TTC549 (cell line): ENCODE results near the gene DUSP18.
"Not testable (repeated sequence)": the region's sequence is repeated elsewhere in the genome, so short reads cannot be mapped to it uniquely, and the experiment has no call there.

Experiments used
- FAIRE-seq: peaks from 2 replicates; lab custom pipeline; 2012; peaks lifted over from hg19 to GRCh38; lab: Jason Lieb, UNC

Gene DUSP18

DNA sequence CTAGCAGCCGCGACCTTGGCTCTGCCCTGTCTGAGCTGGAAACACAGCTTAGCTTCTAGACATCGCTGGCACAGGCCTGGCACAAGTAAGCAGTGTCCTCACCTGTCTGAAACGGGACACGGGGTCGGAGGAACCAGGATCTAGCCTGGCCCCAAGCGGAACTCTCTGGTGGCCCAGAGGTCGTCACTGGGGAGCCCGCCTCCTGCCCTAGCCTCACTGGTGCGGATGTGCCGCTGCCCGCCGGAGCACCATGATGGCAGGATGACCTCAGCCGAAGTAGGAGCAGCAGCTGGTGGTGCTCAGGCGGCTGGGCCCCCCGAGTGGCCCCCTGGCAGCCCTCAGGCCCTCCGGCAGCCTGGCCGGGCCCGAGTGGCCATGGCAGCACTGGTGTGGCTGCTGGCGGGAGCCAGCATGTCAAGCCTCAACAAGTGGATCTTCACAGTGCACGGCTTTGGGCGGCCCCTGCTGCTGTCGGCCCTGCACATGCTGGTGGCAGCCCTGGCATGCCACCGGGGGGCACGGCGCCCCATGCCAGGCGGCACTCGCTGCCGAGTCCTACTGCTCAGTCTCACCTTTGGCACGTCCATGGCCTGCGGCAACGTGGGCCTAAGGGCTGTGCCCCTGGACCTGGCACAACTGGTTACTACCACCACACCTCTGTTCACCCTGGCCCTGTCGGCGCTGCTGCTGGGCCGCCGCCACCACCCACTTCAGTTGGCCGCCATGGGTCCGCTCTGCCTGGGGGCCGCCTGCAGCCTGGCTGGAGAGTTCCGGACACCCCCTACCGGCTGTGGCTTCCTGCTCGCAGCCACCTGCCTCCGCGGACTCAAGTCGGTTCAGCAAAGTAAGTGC, 31.2 kb downstream of the DUSP18 start:
- FAIRE-seq, result no peak

DNA sequence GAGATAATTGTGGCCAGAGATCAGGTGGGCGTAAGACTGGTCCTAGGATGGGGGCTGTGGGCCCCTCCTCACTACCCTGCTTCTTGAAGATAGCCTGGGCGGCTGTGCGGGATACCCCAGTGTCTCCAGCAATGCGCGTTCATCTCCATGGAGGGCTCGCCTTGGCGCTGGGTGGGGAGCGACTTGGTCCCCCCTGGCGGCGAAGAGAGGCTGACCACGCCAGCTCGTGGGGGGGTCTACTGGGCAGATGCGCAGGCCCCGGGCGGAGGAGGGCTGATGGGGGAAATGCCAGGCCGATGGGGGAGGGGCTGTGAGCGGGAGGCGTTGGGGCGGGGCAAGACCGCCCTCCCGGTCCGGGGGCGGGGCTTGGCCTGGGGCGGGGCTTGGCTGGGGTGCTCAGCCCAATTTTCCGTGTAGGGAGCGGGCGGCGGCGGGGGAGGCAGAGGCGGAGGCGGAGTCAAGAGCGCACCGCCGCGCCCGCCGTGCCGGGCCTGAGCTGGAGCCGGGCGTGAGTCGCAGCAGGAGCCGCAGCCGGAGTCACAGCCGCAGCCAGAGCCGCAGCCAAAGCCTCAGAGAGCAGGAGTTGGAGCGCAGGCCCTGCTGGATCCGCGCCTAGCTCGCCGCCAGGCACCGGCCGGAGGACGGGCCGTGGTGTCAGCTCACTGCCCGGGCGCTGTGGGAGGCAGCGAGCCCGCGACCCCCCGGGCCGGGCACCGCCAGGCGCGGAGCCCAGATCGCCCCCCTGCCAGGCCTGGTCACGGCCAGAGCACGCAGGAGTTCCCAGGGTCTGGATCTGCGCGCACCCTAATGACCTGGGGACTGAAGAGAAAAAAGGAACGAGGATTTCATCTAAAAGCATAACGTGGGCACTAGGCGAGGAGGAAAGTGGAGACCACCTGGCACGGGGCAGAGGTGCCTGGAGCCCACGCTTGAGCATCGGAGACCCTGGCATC, 32.1 kb downstream of the DUSP18 start, which contains the start of gene SLC35E4:
TSS of gene SLC35E4 (plus strand) at position 509 of the 953 bp plus-strand sequence. CDS start 670 bp downstream, outside the sequence.
- FAIRE-seq, result no peak

DNA sequence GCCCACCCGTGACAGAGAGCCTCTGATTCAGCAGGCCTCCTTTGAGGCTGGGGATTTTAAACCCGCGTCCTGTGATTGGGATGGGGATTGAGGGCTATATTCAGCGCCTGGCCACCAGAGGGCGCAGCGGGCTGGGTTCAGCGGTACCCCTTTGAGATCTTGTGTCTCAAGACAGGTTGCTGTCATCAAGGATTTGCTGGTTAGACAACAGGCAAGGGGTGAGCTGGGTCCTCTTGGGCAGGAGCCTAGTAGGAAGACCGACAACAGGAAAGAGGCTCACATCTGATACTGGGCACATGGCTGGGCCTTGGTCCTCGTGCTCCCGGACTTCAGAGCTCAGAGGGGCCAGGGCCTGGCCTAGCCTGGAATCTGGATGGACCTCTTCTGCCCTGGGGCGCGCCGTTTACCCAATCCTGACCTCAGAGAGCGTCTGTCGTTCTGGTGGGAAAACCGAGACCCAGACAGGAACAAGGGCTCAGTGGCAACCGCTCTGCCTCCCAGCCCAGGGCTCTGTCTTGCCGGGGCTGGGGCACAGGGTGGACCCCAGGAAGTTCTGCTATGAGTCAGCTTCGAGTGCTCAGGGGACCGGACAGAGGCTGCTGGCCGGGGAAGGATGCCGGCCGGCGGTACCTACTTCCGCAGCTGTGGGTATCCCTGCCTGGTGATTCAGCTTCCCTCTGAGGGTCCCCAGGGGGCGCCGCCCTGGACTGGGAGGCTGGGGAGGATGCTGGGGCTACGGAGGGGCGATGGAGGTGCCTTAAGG, 33.0 kb downstream of the DUSP18 start:
- no peak for FAIRE-seq

GRCh38 chr22:30631469-30631868, 36.2 kb downstream of the DUSP18 start:
- FAIRE-seq, result not testable (repeated sequence)

GRCh38 chr22:30628491-30628890, 39.2 kb downstream of the DUSP18 start:
- no peak for FAIRE-seq

- FAIRE-seq, result no peak
Observed at GRCh38 chr22:30627471-30627870, 40.2 kb downstream of the DUSP18 start.

- no peak for FAIRE-seq
Observed at GRCh38 chr22:30626413-30626812, 41.3 kb downstream of the DUSP18 start.

GRCh38 chr22:30619909-30620308, 47.8 kb downstream of the DUSP18 start:
- not testable (repeated sequence) for FAIRE-seq

DNA sequence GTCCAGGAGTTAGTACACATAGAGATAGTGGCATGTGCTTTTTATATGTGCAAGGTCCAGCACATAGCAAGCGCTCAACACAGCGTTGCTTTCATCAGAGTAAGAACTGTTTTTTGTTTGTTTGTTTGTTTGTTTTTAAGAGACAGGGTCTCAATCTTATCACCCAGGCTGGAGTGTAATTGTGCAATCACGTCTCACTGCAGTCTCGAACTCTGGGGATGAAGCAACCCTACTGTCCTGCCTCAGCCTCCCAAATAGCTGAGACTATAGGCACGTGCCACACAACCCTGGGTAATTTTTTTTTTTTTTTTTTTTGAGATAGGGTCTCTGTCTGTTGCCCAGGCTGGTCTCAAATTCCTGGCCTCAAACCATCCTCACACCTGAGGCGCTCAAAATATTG, 49.9 kb downstream of the DUSP18 start:
- no peak for FAIRE-seq

DNA sequence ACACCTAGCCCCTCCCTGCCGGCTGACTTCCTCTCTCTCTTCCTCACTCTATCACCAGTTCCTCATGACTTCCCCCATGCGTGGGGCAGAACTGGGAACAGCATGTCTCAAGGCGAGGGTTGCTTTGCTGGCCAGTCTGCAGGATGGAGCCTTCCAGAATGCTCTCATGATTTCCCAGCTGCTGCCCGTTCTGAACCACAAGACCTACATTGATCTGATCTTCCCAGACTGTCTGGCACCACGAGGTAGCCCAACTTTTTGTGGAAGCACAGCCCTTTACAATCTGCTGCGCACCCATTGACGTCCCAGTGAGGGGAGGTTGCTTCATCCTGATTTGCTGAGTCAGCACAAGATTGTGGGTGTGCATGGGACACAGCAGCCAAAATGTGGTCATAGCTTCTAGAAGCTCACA, 52.1 kb downstream of the DUSP18 start:
- FAIRE-seq, result no peak

DNA sequence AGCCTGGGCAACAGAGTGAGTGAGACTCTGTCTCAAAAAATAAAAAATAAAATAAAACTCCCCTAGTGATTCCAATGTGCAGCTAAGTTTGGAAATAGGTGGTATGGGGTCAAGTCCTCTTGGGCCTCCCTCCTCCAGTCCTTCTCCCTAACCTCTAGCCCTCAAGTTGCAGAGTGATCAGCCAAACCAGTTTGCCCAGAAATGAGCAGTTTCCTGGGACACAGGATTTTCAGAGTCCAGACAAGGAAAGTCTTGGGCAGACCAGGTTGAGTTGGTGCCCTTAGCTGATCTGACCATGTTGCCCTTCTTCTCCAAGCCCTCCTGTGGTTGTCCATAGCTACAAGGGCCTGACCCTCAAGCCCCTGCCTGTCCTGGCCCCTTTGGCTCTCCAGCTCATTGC, 52.8 kb downstream of the DUSP18 start:
- FAIRE-seq, result no peak

- FAIRE-seq, result no peak
Observed at GRCh38 chr22:30614268-30614667, 53.4 kb downstream of the DUSP18 start.

DNA sequence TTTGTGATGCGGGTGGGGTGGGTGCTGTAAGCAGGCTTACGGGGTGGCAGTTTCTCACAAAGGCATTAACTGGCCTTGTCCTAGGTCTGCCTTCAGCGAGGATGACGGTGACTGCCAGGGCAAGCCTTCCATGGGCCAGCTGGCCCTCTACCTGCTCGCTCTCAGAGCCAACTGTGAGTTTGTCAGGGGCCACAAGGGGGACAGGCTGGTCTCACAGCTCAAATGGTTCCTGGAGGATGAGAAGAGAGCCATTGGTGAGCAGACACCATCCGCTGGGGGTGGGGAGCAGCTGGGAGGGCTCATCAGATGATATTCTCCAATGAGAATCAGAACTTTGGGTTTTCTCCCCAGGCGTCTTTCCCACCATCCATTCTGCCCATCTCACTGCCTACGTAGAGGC, 54.9 kb downstream of the DUSP18 start:
- no peak for FAIRE-seq
